Measurements from ENCODE around the gene ZNF41. TPM values are rescaled to one million over a fixed set of nuclear protein-coding genes. Genes with fewer than 3 reads are reported as not detected.

The ZNF41 gene
- total RNA-seq, 1 donor = 3.9 TPM

DNA sequence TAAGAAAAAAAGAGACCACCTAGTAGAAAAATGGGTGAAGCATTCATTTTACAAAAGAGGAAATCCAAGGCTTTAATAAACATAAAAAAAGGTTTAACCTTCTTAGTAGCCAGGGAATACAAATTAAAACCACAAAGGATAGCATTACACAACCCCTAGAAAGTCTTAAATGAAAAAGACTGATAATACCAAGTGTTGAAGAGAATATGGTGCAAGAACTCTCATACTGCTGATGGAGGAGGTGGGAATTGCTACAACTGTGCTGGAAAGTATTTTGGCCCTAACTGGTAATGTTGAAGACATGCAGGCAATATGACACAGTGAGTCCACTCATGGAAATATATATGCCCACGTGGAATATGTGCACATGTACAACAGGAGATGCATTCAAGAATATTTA, 22.5 kb downstream of the ZNF41 start:
- H3K4me3 ChIP-seq (ENCODE audit: low read length) = no peak overlapping the region
- no peaks in the 10 kb centered on the region for H3K27me3 ChIP-seq (ENCODE audit: insufficient read depth, low read length)
- H3K9me3 ChIP-seq (ENCODE audit: low read depth, low read length) = no peaks in the 10 kb centered on the region
- no peaks in the 10 kb centered on the region for H3K4me1 ChIP-seq (ENCODE audit: insufficient read depth, low read length)

DNA sequence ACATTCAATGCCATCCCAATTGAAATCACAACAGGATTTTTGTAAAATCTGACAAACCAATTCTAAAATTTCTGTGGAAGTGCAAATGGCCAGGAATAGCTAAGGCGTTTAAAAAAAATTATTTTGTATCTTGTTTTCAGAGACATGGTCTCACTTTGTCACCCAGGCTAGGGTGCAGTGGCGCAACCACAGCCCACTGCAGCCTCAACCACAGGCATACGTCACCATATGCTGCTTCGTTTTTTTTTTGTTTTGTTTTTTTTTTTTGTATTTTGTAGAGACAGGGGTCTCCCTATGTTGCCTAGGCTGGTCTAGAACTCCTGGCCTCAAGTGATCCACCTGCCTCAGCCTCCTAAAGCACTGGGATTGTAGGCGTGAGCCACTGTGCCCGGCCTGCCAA, 24.5 kb downstream of the ZNF41 start:
- no peaks in the 10 kb centered on the region for H3K27me3 ChIP-seq (ENCODE audit: insufficient read depth, low read length)
- H3K9me3 ChIP-seq (ENCODE audit: low read depth, low read length) = no peaks in the 10 kb centered on the region

DNA sequence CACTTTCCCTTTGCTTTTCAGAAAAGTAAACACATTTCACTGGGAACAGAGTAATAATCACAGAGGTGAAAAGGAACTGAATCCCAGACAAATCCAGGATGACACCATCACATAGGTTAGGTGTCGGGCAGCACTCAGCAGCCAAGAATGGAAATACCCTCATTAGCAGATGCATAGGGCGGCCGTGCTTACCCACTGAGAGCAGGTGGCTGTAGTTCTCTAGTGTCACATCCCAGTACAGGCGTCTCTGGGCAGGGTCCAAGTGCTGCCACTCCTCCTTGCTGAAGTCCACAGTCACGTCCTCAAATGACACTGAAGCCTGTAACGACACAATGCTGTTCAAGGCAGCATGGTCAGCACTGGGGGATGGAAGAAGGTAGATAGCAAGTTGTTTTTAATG, 26.9 kb downstream of the ZNF41 start:
- Histone ChIP-seq H3K4me1 (ENCODE audit: insufficient read depth, low read length) (no peaks in the 10 kb centered on the region), H3K4me3 (ENCODE audit: low read length) (no peak overlapping the region), H3K9me3 (ENCODE audit: low read depth, low read length) (no peaks in the 10 kb centered on the region), H3K27me3 (ENCODE audit: insufficient read depth, low read length) (no peaks in the 10 kb centered on the region)

More for the DNA sequence above, 24.5 kb downstream of the ZNF41 start:
- no peaks in the 10 kb centered on the region for H3K4me1 ChIP-seq (ENCODE audit: insufficient read depth, low read length)
- no peak overlapping the region for H3K4me3 ChIP-seq (ENCODE audit: low read length)

DNA sequence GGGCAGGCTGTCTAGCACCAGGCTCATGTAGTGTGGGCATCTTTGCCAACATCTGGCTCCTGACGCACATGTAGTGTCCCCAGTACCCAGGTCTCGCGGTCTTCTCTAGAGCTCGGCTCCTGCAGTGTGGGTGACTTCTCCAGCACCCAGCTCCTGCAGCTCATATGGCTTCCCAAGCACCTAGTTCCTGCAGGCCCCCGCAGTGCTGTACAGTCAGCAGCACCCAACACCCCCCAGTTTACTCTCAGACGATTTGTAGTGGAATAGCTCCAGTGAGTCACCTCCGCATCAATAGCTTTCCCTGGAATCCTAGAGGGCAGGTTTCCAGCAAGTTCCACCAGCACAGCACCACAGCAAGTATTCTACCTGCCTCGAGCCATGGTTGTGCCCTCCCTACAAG, 30.9 kb downstream of the ZNF41 start:
- peaks cover 28% of the 10 kb centered on the region for H3K9me3 ChIP-seq (ENCODE audit: low read depth, low read length)
- H3K4me1 ChIP-seq (ENCODE audit: insufficient read depth, low read length) = no peaks in the 10 kb centered on the region
- no peak overlapping the region for H3K4me3 ChIP-seq (ENCODE audit: low read length)
- no peaks in the 10 kb centered on the region for H3K27me3 ChIP-seq (ENCODE audit: insufficient read depth, low read length)

DNA sequence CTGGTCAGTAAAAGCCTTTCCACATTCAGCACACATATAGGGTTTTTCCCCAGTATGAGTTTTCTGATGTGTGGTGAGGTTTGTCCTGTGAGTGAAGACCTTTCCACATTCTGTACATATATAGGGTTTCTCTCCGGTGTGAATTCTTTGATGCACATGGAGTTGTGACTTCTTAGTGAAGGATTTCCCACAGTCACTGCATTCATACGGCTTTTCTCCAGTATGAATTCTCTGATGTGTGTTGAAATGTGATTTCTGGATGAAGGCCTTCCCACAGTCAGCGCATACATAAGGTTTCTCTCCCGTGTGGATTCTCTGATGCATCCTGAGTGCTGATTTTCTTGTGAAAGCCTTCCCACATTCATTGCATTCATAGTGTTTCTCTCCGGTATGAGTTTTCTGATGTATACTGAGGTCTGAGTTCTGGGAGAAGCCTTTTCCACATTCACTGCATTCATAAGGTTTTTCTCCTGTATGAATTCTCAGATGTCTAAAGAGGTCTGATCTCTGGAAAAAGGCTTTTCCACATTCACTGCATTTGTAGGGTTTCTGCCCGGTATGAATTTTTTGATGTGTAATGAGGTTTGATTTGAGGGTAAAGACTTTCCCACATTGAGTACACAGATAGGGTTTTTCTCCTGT, 34.7 kb downstream of the ZNF41 start:
- Histone ChIP-seq H3K4me1 (ENCODE audit: insufficient read depth, low read length) (no peaks in the 10 kb centered on the region), H3K9me3 (ENCODE audit: low read depth, low read length) (peaks cover 42% of the 10 kb centered on the region), H3K4me3 (ENCODE audit: low read length) (no peak overlapping the region)

DNA sequence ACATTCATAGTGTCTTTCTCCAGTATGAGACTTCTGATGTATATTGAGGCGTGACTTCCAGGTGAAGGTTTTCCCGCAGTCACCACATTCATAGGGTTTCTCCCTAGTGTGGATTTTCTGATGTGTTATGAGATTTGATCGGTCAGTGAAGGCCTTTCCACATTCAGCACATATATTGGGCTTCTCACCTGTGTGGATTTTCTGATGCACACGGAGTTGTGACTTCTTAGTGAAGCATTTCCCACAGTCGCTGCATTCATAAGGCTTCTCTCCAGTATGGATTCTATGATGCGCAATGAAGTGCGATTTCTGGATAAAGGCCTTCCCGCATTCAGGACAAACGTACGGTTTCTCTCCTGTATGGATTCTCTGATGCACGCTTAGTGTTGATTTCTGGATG, 35.4 kb downstream of the ZNF41 start:
- peaks cover 42% of the 10 kb centered on the region for H3K9me3 ChIP-seq (ENCODE audit: low read depth, low read length)
- no peak overlapping the region for H3K4me3 ChIP-seq (ENCODE audit: low read length)

More for the DNA sequence above, 34.7 kb downstream of the ZNF41 start:
- no peaks in the 10 kb centered on the region for H3K27me3 ChIP-seq (ENCODE audit: insufficient read depth, low read length)

DNA sequence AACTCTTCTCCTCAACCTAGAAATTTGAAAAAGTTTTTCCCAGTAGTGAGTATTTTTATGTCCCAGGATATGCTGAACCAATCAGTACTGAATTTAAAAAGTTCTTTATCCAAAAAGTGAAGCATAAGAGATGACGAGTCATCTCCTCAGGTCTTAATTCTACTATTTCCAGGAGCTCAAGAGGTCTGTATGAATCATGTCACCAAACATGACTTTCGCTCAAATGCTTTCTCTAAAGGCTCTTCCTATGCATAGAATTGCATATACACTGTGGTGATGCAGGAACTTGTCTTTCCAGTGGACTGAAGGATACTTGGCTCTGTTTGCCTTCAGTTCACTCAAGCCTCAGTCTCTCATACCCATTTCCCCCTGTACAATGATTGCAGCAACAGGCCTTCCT, 36.1 kb downstream of the ZNF41 start:
- Histone ChIP-seq H3K9me3 (ENCODE audit: low read depth, low read length) (peaks cover 42% of the 10 kb centered on the region), H3K27me3 (ENCODE audit: insufficient read depth, low read length) (no peaks in the 10 kb centered on the region), H3K4me3 (ENCODE audit: low read length) (no peak overlapping the region), H3K4me1 (ENCODE audit: insufficient read depth, low read length) (no peaks in the 10 kb centered on the region)

More for the DNA sequence above, 35.4 kb downstream of the ZNF41 start:
- Histone ChIP-seq H3K27me3 (ENCODE audit: insufficient read depth, low read length) (no peaks in the 10 kb centered on the region), H3K4me1 (ENCODE audit: insufficient read depth, low read length) (no peaks in the 10 kb centered on the region)

DNA sequence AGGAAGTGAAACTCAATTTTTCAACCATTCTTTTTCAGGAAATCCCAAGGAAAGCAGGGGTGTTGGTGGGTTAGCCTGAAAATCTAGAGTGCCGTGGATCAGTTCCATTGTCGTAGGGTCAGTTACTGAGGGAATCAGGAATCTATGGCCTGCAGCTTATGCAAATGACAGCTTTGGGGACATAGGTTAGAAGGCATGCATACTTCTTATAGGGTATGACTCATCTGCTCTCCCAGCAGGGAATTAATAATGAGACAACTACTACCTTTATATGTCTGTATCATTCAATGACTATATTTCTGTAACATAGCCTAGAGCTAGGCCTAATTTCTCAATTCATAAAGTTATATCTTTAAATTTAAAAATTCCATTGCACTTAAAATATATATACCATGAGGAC, 36.6 kb downstream of the ZNF41 start:
- Histone ChIP-seq H3K9me3 (ENCODE audit: low read depth, low read length) (peaks cover 42% of the 10 kb centered on the region), H3K27me3 (ENCODE audit: insufficient read depth, low read length) (no peaks in the 10 kb centered on the region), H3K4me1 (ENCODE audit: insufficient read depth, low read length) (no peaks in the 10 kb centered on the region), H3K4me3 (ENCODE audit: low read length) (no peak overlapping the region)

DNA sequence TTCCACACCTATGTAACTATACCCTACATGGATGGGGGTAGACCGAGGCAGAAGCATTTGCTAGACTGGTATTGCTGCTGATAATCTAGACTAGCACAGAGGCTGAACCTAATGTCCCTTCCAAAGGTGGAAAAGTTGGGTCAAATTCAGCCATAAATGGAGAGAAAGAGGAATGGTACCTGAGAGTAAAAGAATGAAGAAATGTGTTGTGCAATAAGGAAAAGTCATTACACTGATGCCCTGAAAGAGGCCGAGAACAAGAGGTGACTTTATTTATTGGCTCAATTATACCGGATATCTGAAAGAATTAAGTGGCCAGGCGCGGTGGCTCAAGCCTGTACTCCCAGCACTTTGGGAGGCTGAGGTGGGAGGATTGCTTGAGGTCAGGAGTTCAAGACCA, 52.1 kb downstream of the ZNF41 start:
- H3K4me1 ChIP-seq (ENCODE audit: insufficient read depth, low read length) = no peaks in the 10 kb centered on the region
- H3K4me3 ChIP-seq (ENCODE audit: low read length) = no peak overlapping the region
- no peaks in the 10 kb centered on the region for H3K27me3 ChIP-seq (ENCODE audit: insufficient read depth, low read length)
- H3K9me3 ChIP-seq (ENCODE audit: low read depth, low read length) = no peaks in the 10 kb centered on the region

DNA sequence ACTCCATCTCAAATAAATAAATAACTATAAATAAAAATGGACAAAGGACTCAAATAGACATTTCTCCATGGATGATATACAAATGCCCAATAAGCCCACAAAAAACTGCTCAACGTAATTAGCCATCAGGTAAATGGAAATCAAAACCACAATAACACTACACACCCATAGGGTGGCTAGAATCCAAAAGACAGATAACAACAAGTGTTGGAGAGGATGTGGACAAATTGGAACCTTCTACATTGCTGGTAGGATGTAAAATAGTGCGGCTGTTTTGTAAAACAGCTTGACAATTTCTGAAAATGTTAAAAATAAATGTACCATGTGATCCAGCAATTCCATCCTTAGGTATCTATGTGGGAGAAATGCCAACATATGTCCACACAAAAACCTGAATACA, 60.6 kb downstream of the ZNF41 start:
- no peaks in the 10 kb centered on the region for H3K4me1 ChIP-seq (ENCODE audit: insufficient read depth, low read length)
- no peaks in the 10 kb centered on the region for H3K27me3 ChIP-seq (ENCODE audit: insufficient read depth, low read length)
- H3K4me3 ChIP-seq (ENCODE audit: low read length) = no peak overlapping the region
- no peaks in the 10 kb centered on the region for H3K9me3 ChIP-seq (ENCODE audit: low read depth, low read length)

DNA sequence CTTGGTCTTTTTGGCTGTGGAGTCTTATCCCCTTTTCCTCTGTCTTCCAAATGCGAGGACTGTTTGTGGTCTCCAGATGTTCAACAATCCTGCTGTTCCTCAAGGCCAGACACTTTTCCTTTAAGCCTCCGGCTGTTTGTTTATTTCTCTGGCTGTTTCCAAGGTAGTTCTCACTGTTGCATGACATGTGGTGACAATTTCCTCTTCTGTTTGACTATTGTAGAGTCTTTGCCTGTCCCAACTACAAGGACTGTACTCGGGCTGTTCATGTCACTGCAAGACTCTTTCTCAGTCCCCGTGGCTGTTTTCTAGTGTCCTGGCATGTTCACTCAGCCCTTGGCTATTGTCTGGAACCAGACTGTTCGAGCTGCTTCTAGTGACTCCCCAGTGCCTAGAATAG, 62.1 kb downstream of the ZNF41 start:
- no peaks in the 10 kb centered on the region for H3K4me1 ChIP-seq (ENCODE audit: insufficient read depth, low read length)
- no peaks in the 10 kb centered on the region for H3K9me3 ChIP-seq (ENCODE audit: low read depth, low read length)
- H3K27me3 ChIP-seq (ENCODE audit: insufficient read depth, low read length) = no peaks in the 10 kb centered on the region
- no peak overlapping the region for H3K4me3 ChIP-seq (ENCODE audit: low read length)

DNA sequence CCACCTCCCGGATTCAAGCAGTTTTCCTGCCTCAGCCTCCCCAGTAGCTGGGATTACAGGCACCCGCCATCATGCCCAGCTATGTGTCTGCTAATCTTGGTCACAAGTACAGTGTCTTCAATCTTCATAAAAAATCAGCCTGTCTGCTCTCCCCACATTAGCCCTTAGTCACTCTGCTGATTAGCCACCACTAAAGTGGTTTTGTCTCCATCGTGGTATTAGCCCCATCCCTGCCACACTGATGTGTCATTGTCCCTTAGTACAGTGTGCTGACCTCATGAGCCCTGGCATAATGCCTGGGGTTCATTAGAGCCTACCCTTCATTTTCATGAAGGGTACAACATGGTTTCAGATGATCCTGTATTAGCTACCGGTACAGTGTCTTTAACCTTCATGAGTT, 62.8 kb downstream of the ZNF41 start:
- H3K4me3 ChIP-seq (ENCODE audit: low read length) = no peak overlapping the region
- H3K9me3 ChIP-seq (ENCODE audit: low read depth, low read length) = no peaks in the 10 kb centered on the region
- H3K4me1 ChIP-seq (ENCODE audit: insufficient read depth, low read length) = no peaks in the 10 kb centered on the region
- H3K27me3 ChIP-seq (ENCODE audit: insufficient read depth, low read length) = no peaks in the 10 kb centered on the region

DNA sequence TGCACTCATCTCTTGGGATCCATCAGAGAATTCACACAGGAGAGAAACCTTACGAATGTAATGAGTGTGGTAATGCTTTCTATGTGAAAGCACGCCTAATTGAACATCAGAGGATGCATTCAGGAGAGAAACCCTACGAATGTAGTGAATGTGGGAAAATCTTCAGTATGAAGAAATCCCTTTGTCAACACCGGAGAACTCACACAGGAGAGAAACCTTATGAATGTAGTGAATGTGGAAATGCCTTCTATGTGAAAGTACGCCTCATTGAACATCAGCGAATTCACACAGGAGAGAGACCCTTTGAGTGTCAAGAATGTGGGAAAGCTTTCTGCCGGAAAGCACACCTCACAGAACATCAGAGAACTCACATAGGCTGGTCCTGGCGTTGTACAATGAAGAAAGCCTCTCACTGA, 69.8 kb downstream of the ZNF41 start:
- no peaks in the 10 kb centered on the region for H3K4me1 ChIP-seq (ENCODE audit: insufficient read depth, low read length)
- H3K4me3 ChIP-seq (ENCODE audit: low read length) = no peak overlapping the region
- H3K27me3 ChIP-seq (ENCODE audit: insufficient read depth, low read length) = no peaks in the 10 kb centered on the region
- peaks cover 15% of the 10 kb centered on the region for H3K9me3 ChIP-seq (ENCODE audit: low read depth, low read length)

Other genes starting within 250 kb of the ZNF41 start
- 0.63 TPM for gene ZNF157, start 112.6 kb downstream of the ZNF41 start, total RNA-seq
- 48.4 TPM for gene ARAF, start 78.0 kb upstream of the ZNF41 start, total RNA-seq
- gene TIMP1, start 99.2 kb upstream of the ZNF41 start, total RNA-seq = 70.5 TPM
- 0.21 TPM for gene SYN1, start 136.6 kb upstream of the ZNF41 start, total RNA-seq
- gene CFP, start 146.7 kb upstream of the ZNF41 start, total RNA-seq = 139 TPM
- gene ELK1, start 167.3 kb upstream of the ZNF41 start, total RNA-seq = 19.3 TPM
- gene UXT, start 176.0 kb upstream of the ZNF41 start, total RNA-seq = 176 TPM